HG03575 (cell line): ENCODE measurements around the gene CFDP1.

Experiments
- ATAC-seq: cut with Tn5 transposase; IDR thresholded peaks from one replicate; pipeline ENCODE4 v1.9.1; 2021; ENCODE audit not compliant: unreplicated experiment, insufficient number of reproducible peaks, low FRiP score; ENCODE audit errors: extremely low read depth

The CFDP1 gene

DNA sequence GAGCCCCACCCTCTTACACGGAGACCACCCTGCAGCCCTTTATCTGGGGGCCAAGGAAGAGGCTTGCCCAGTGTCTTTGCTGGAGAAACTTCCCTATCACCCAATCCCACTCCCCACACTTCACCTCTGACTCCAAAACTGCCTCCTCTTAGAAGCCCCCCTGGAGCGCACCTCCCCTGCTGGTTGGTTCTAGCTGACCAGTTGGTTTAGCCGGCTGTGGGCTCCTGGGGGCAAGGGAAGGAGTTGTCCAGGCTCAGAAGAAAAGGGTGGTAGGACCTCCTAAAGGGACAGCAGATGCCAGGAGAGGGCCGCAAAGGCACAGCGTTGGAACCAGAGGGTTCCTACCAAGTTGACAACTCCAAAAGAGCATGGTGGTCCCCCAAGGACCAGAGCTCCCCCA is 183.9 kb downstream of the CFDP1 start:
- ATAC-seq, result no peak

DNA sequence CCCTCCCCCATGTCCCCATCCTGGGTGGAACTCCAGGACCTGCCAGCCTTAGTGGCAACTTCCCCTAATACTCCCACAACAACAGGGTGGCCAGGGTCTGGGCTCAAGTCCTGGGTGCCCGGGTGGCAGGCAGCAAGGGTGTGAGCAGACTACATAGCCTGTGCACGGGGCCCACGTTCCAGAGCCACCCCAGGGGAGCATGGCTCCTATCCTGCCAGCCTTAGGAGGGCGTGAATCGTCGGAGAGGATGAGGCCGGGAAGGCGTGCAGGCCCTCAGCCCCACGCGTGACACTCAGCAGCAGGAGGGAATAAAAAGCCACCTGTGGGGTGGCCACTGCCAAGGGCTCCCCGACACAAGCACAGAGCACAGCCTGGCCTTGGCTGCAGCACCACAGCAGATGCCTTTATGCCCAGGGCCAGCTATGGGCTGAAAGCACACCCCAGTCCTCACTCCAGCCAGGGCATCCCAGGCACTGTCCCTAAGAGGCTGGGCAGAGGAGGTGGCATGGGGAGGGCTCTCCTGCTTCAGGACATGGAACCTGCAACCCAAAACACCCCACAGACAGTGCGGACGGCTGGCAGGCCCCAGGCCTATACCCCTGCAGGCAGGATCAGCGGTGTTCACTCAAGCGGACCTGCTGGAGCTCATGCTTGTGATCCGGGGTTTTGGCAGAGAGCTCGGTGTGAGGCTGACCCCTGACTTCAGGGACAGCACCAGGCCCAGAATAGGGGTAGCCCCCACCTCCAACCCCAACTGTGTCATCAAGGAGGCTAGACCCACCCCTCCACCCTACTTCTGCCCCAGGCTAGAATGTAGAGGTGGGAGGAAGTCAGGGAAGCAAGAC is 184.5 kb downstream of the CFDP1 start:
- no peak for ATAC-seq

DNA sequence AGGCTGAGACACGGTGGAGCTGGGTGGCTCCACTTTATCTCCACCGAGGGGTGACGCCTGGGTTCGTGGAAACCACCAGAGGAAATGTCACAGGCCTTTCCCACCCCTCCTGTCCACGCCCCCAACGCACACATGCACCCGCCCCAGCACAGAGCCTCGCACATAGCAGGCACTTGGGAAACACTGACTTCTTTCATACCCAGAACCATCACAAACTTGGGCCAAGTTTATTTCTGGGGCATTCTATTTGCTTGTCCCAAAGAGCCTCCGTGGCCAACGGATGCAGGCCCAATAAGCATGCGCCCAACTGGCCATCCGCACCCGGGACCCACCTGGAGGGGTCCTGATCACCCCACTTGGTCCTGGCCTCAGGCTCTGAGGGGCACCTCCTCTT is 185.2 kb downstream of the CFDP1 start:
- ATAC-seq, result no peak

DNA sequence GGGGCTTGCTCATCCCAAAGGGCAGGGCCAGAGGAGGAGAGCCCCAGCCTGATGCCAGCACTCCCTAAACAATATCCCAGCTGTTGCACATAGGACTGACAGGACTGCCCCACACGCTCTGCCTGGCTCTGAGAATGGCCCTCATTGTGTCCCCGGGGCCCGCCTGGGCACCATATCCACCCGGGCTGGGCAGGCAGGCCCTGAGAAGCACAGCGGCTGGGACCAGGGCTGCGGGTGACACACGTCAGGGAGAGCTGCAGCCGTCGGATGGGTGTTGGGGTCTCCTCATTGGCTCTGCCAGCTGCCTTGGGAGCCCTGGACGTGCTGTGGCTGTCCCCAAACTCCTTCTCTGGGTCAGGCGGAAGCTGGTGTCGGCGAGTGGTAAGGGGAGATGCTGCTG is 186.1 kb downstream of the CFDP1 start:
- ATAC-seq, result no peak

DNA sequence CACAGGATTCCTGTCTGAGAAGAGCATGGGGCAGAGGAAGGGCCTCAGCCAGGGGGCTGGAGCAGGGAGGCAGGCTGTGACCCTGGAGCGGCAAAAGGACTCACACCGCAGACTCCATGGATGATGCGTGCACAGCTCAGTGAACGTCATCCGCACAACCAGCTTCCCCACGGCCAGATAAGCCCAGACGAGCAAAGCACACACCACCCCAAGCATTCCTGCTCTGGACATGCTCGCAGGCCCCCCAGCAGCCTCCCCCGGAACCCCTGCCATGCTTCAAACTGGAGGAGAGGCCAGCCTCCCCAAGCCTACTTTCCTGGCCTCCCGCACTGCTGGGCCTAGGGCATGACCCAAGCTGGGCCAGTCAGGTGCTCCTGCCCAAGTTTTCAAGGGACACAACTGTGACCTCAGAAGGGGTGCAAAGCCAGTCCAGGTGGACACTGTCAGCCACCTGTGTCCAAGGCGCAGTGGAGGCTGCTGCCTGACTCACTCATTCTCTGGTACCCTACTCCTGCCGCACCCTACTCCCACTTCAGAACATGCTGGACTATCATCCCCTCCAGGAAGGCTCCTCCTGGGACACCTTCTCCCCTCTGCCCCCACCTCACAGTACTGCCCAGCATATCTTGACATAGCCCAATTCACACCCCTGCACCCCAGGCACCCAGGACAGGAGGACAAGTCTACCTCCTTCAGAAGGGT is 186.6 kb downstream of the CFDP1 start:
- ATAC-seq, result no peak

GRCh38 chr16:75244844-75245758 is 188.2 kb downstream of the CFDP1 start:
- ATAC-seq, result no peak

DNA sequence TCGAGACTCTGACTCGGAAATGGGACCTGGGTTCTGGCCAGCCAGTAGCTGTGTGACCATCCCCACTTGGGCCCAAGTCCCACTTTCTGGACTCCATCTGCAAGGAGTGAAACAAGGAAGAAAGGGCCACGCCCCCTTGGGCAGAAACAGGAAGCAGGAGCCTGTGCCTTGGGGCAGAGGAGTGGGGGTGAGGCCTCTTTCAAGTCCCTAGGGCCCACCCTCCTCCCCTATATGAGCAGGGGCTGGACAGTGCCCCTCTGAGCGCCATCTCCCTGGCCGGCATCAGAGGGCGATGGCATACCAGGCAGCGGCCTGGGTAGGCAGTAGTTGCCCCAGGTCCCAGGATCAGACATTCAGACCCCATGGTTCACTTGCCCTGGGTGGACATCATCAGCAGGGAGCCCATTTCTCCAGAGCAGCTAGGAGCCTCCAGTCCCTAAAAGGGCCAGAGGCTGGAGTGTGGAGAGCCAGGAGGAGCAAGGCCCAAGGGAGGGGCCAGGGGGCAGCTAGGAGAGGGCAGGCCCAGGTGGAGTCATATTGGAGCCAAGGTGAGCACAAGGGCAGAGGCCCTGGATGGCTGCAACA is 189.0 kb downstream of the CFDP1 start:
- ATAC-seq, result no peak
